Stomach smooth muscle (tissue), 2 donors: ENCODE measurements around the gene PRDM2.

ENCODE experiments used
- H3K27ac ChIP-seq: one replicate; pipeline ENCODE4 v1.7.0; 2013; ENCODE audit warnings: mild to moderate bottlenecking, low read length, inconsistent platforms
- H3K27me3 ChIP-seq, 2 donors: one replicate each; pipeline ENCODE4 v1.7.0; 2013; ENCODE audit warnings: low read length in 2 of 2; ENCODE audit not compliant: insufficient read depth in 2 of 2, control insufficient read depth in 1 of 2
- H3K36me3 ChIP-seq, 2 donors: one replicate each; pipeline ENCODE4 v1.7.0; 2013; ENCODE audit warnings: low read length in 2 of 2; ENCODE audit not compliant: control insufficient read depth in 2 of 2, insufficient read depth in 2 of 2
- H3K4me1 ChIP-seq: one replicate; pipeline ENCODE4 v1.7.0; 2013; ENCODE audit warnings: low read length; ENCODE audit not compliant: control insufficient read depth, insufficient read depth
- H3K4me3 ChIP-seq, 2 donors: one replicate each; pipeline ENCODE4 v1.7.0; 2013; ENCODE audit warnings: low read length in 2 of 2
- H3K9ac ChIP-seq, 2 donors: one replicate each; pipeline ENCODE4 v1.7.0; 2013; ENCODE audit warnings: low read length in 2 of 2, mild to moderate bottlenecking in 1 of 2
- H3K9me3 ChIP-seq, 2 donors: one replicate each; pipeline ENCODE4 v1.7.0; 2013; ENCODE audit warnings: low read length in 2 of 2; ENCODE audit not compliant: control insufficient read depth in 2 of 2
- donor health status: healthy.
- donor health status: Pancreatic carcinoma.

Gene PRDM2

DNA sequence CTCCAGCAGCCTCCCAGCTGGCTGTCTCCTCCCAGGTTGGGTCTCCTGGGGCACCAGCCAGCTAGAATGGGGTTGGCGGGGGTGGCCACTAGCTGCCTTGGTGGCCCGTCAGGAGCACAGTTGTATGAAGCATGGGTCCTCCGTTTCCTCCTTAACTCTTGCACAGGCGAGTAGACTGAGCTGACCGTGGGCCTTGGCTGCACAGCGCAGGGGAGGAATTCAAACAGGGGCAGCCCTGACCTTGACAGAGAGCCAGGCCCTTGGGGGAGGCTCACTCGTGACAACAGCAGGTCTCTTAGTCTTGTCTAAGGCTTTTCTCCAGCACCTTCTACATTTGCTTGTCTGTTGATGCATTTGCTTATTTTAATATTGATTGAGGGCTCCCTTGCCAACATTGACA, 114.1 kb downstream of the PRDM2 start:
- Histone ChIP-seq H3K4me1 (peaks cover 4% of the 10 kb centered on the region), H3K9ac (no peak overlapping the region), H3K9me3 (no peaks in the 10 kb centered on the region), H3K27me3 (no peaks in the 10 kb centered on the region), H3K4me3 (no peak overlapping the region), H3K36me3 (peaks cover 2 to 6% of the 10 kb centered on the region in 2 donors), H3K27ac (no peak overlapping the region)

DNA sequence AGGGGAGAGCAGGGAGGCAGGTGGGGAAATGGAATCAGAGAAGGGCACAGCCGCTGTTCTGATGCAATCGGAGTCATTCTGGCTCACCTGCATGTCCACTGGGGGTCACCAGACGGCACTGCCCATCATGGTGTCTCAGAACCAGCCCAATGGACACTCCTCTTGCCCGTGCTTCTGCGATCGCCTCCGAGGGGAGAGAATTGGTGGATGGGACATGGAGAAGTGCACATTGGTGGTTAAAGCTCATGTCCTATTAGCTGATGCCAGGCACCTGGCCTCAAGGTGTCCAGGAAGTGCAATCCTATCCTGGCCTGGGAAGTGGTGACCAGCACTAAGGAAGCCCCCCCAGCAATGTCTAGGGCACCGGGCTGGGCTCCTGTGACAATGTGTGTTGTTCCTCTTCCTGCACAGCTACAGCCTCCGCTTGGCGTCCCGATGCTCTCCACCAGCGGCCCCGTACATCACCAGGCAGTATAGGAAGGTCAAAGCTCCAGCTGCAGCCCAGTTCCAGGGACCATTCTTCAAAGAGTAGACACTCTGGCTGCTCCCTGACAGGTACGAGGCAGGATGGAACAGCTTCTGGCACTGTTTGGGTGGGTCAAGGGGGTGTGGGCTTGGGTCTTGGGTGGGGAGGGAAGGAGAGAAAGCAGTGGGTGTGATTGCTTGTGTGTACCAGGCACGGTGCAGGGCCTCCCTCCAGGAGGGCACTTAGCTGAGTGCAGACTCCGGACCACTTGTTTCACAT, 116.2 kb downstream of the PRDM2 start:
- no peak overlapping the region for H3K9ac ChIP-seq
- H3K9me3 ChIP-seq = no peaks in the 10 kb centered on the region
- H3K4me1 ChIP-seq = peaks cover 4% of the 10 kb centered on the region
- H3K27me3 ChIP-seq = no peaks in the 10 kb centered on the region
- no peak overlapping the region for H3K27ac ChIP-seq
- peaks cover 3 to 7% of the 10 kb centered on the region in 2 donors for H3K36me3 ChIP-seq
- H3K4me3 ChIP-seq = no peak overlapping the region

DNA sequence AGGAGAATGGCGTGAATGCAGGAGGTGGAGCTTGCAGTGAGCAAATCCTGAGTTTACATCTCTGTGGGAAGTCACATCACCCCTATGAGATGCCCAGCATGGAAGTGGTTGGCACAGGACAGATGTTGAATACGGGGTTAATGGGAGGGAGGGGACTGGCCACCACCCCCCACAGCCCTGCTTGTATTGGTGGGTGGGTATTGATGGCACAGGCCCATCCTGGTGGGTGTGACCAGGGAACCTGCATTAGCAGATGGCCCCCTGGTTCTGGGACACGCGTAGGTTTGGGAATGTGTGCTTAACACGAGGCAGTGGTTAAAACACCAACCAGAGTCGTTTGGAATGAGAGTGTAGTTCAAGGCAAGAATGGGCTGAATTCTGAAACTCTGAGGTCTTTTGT, 117.9 kb downstream of the PRDM2 start:
- H3K9me3 ChIP-seq = no peaks in the 10 kb centered on the region
- no peaks in the 10 kb centered on the region for H3K27me3 ChIP-seq
- peaks cover 3 to 13% of the 10 kb centered on the region in 2 donors for H3K36me3 ChIP-seq
- H3K9ac ChIP-seq = no peak overlapping the region
- peaks cover 4% of the 10 kb centered on the region for H3K4me1 ChIP-seq
- H3K4me3 ChIP-seq = no peak overlapping the region
- H3K27ac ChIP-seq = no peak overlapping the region

DNA sequence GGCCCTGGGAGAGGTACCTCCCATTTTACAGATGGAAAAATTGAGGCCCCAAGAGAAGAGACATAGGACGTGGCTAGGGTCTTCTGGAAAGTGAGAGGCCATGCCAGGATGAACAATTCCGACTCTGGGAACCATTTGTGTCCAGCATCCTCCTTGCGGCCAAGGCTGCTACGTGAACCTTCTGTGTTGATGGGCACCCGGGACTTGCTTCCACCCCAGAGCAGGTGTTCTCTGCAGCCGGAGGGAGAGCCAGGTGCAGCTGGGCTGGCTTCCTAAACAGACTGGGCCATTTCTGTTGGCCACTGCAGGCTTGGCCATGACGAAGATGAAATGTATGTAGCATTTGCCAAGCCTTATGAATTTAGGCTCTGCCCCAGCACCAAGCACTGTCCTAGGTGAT, 118.9 kb downstream of the PRDM2 start:
- no peak overlapping the region for H3K27ac ChIP-seq
- no peak overlapping the region for H3K9ac ChIP-seq
- no peaks in the 10 kb centered on the region for H3K4me1 ChIP-seq
- peaks cover 9 to 20% of the 10 kb centered on the region in 2 donors for H3K36me3 ChIP-seq
- no peak overlapping the region for H3K4me3 ChIP-seq
- no peaks in the 10 kb centered on the region for H3K27me3 ChIP-seq
- H3K9me3 ChIP-seq = no peaks in the 10 kb centered on the region

DNA sequence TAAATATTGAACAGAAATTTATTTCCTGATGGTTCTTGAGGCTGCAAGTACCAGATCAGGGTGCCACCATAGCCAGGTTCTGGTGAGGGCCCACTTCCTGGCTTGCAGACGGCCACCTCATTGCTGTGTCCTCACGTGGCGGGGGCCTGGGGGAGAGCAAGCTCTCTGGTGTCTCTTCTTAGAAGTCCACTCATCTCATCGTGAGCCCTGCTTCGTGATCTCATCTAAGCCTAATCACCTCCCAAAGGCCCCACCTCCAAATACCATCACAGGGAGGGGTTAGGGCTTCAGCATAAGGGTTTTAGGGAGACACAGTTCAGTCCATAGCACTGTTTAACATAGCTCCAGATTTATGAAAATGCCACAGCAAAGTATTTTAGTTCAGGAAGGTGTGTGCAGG, 119.7 kb downstream of the PRDM2 start:
- Histone ChIP-seq H3K27ac (no peak overlapping the region), H3K9ac (no peak overlapping the region), H3K36me3 (peaks cover 9 to 20% of the 10 kb centered on the region in 2 donors), H3K27me3 (no peaks in the 10 kb centered on the region), H3K9me3 (no peaks in the 10 kb centered on the region), H3K4me1 (no peaks in the 10 kb centered on the region), H3K4me3 (no peak overlapping the region)

DNA sequence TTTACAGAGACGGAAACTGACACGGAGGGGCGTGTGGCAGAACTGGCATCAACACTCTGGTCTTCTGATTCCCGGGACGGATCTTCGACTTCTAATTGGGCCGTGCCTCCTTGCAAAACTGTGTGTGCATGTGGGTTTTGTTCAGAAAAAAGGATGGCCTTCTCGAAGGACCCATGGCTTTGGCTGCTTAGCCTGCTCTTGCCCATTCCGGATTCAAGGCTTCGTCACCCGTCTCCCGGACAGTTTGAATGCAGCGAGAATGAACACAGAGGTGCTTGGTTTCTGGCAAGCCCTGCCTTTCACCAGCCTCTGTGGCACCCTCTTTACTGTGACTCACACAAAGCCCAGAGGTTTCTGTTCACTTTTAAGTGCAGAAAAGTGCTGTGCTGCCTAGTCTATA, 120.1 kb downstream of the PRDM2 start:
- no peaks in the 10 kb centered on the region for H3K4me1 ChIP-seq
- H3K9ac ChIP-seq = no peak overlapping the region
- H3K27ac ChIP-seq = no peak overlapping the region
- H3K4me3 ChIP-seq = no peak overlapping the region
- no peaks in the 10 kb centered on the region for H3K9me3 ChIP-seq
- no peaks in the 10 kb centered on the region for H3K27me3 ChIP-seq
- peaks cover 9 to 20% of the 10 kb centered on the region in 2 donors for H3K36me3 ChIP-seq

DNA sequence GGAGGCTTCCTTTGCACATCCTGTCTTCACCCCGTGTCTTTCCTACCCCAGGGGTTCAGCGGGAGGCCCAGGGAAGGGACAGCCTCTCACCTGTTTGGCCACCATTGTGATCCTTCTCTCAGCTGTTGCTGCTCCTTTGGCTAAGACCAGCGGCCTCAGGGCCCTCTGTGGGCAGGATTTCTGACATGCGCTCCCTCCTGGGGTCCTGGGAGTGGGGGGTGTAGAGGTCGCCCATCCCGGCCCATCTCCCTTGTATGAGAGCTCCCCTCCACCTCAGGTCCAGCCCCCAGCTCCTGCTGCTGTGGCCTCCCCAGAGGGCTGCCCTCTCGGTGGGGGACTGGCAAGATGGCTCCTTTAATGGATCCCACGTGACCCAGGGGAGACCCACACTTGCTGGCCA, 120.5 kb downstream of the PRDM2 start:
- H3K27ac ChIP-seq = no peak overlapping the region
- H3K9me3 ChIP-seq = no peaks in the 10 kb centered on the region
- H3K4me1 ChIP-seq = no peaks in the 10 kb centered on the region
- H3K9ac ChIP-seq = no peak overlapping the region
- no peaks in the 10 kb centered on the region for H3K27me3 ChIP-seq
- H3K4me3 ChIP-seq = no peak overlapping the region
- H3K36me3 ChIP-seq = peaks cover 9 to 20% of the 10 kb centered on the region in 2 donors

DNA sequence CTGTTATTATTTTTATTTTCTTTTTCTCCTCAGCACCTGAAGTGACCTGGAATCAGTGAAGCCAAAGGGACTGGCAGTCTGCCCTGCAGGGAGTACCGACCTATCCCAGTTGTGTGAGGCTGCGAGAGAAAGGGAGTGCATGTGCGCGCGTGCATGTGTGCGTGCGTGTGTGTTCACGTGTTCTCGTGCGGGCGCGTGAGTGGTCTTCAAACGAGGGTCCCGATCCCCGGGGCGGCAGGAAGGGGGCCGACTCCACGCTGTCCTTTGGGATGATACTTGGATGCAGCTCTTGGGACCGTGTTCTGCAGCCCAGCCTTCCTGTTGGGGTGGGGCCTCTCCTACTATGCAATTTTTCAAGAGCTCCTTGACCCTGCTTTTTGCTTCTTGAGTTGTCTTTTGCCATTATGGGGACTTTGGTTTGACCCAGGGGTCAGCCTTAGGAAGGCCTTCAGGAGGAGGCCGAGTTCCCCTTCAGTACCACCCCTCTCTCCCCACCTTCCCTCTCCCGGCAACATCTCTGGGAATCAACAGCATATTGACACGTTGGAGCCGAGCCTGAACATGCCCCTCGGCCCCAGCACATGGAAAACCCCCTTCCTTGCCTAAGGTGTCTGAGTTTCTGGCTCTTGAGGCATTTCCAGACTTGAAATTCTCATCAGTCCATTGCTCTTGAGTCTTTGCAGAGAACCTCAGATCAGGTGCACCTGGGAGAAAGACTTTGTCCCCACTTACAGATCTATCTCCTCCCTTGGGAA, 123.3 kb downstream of the PRDM2 start:
- Histone ChIP-seq H3K9me3 (no peaks in the 10 kb centered on the region), H3K27ac (no peak overlapping the region), H3K27me3 (no peaks in the 10 kb centered on the region), H3K4me1 (no peaks in the 10 kb centered on the region), H3K4me3 (no peak overlapping the region), H3K36me3 (peaks cover 6 to 18% of the 10 kb centered on the region in 2 donors), H3K9ac (no peak overlapping the region)

DNA sequence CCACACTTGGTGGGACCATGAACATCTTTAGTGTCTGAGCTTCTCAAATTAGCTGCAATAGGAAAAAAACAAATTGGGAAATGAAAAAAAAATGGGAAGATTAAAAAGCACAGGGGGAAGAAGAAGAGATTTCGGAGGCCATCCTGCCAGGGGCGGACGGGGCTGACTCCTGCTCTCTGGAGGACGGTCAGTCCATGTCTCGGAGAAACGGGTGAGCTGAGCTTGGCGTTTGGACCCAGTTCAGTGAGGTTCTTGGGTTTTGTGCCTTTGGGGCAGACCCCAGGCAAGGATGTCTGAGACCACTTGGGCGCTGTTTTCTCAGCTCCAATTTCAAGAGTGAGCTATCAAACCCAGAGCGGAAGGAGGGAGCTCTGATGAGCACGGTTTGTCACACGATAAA, 123.9 kb downstream of the PRDM2 start:
- H3K4me3 ChIP-seq = no peak overlapping the region
- H3K9ac ChIP-seq = no peak overlapping the region
- no peaks in the 10 kb centered on the region for H3K4me1 ChIP-seq
- no peak overlapping the region for H3K27ac ChIP-seq
- no peaks in the 10 kb centered on the region for H3K27me3 ChIP-seq
- H3K36me3 ChIP-seq = peaks cover 6 to 18% of the 10 kb centered on the region in 2 donors
- H3K9me3 ChIP-seq = no peaks in the 10 kb centered on the region

DNA sequence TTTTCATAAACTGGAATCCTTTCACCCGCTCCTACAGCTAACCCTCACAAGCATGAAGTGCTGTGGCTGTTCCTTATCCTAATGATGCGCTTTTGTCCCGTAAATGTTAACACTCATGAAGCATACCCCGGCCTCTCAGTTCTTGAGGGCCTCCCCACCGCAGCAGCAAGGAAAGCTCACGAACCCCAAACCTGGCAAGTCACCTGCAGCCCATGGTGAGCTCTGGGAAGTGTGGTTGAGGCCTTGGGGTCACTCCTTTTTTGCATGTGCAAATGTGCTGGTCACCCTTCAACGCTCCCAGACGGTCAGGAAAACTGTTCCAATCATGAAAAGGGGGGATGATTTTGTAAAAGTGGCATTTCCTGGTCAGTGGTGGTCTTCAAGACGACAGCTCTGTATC, 124.6 kb downstream of the PRDM2 start:
- peaks cover 6 to 18% of the 10 kb centered on the region in 2 donors for H3K36me3 ChIP-seq
- H3K27ac ChIP-seq = no peak overlapping the region
- no peaks in the 10 kb centered on the region for H3K9me3 ChIP-seq
- no peak overlapping the region for H3K9ac ChIP-seq
- peaks cover 0 to 2% of the 10 kb centered on the region in 2 donors for H3K27me3 ChIP-seq
- no peaks in the 10 kb centered on the region for H3K4me1 ChIP-seq
- no peak overlapping the region for H3K4me3 ChIP-seq

DNA sequence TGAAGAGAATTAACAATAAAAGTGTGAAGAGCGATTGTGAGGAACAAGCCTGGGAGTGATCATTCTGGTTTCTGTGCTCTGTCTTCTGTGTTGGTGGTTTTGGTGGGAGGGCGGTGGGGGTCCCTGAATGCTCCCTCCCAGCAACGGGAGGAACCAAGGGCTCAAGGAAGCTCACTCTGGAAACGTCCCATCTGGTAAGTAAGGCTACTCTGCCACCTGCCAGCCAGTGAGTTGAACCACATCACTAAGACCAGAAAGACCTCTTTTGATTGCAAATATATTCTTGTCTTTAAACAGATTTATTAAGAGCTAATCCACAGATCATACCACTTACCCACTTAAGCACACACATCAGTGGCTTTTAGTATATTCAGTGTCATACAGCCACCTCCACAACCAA, 125.0 kb downstream of the PRDM2 start:
- no peak overlapping the region for H3K4me3 ChIP-seq
- H3K27ac ChIP-seq = no peak overlapping the region
- H3K36me3 ChIP-seq = peaks cover 6 to 17% of the 10 kb centered on the region in 2 donors
- no peaks in the 10 kb centered on the region for H3K9me3 ChIP-seq
- H3K9ac ChIP-seq = no peak overlapping the region
- H3K4me1 ChIP-seq = no peaks in the 10 kb centered on the region
- peaks cover 0 to 2% of the 10 kb centered on the region in 2 donors for H3K27me3 ChIP-seq
